GM12892 (cell line): ENCODE data around the gene HOXB9.

Experiments used
- POLR2A ChIP-seq: IDR thresholded peaks from 2 replicates; pipeline ENCODE4 v1.6.1; 2011; ENCODE audit warnings: low read depth, low read length, control low read depth
- POLR2AphosphoS5 ChIP-seq: IDR thresholded peaks from 2 replicates; pipeline ENCODE4 v1.6.1; 2011; ENCODE audit warnings: low read depth, low read length, control low read depth
- TAF1 ChIP-seq: IDR thresholded peaks from 2 replicates; pipeline ENCODE4 v1.6.1; 2011; ENCODE audit warnings: low read depth, mild to moderate bottlenecking, control low read depth, low read length, borderline replicate concordance

DNA sequence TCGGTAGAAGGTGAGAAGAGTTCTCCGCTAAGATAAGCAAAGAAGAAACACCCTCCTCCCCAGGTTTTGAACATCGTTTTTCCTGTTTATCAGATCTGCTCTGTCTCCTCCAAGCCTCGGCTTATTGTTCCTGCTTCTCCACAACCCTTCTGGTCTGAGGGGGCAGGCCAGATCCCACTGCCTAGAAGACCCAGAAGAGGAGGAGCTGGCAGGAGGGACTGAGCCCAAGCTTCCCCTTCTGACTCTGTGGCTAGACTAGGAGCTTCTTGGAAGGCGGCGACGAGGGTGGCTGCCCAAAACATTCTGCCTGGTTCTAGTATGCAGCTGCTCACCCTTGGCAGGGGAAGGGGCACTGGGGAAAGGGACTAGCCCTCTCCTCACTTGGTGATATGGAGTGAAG lies 27.4 kb downstream of the HOXB9 start:
- no peak for TF ChIP-seq POLR2A
- no peak for TF ChIP-seq POLR2AphosphoS5
- no peak for TF ChIP-seq TAF1
